ENCODE data around the gene DIP2B.
"Not testable (repeated sequence)": the region's sequence is repeated elsewhere in the genome, so short reads cannot be mapped to it uniquely, and the experiment has no call there.

DIP2B gene

DNA sequence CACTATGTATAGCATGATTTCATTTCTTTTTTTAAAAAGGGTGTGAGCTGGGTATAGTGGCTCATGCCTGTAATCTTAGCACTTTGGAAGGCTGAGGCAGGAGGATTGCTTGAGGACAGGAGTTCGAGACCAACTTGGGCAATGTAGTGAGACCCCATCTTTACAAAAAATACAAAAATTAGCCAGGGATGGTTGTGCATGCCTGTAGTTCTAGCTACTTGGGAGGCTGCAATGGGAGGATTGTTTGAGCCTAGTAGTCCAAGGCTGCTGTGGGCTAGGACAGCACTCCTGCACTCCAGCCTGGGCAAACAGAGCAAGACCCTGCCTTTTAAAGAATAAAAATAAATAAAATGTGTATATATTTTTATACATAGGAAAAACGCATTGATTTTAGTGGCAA lies 43.0 kb downstream of the DIP2B start:
- TF ChIP-seq, protein P1, sequence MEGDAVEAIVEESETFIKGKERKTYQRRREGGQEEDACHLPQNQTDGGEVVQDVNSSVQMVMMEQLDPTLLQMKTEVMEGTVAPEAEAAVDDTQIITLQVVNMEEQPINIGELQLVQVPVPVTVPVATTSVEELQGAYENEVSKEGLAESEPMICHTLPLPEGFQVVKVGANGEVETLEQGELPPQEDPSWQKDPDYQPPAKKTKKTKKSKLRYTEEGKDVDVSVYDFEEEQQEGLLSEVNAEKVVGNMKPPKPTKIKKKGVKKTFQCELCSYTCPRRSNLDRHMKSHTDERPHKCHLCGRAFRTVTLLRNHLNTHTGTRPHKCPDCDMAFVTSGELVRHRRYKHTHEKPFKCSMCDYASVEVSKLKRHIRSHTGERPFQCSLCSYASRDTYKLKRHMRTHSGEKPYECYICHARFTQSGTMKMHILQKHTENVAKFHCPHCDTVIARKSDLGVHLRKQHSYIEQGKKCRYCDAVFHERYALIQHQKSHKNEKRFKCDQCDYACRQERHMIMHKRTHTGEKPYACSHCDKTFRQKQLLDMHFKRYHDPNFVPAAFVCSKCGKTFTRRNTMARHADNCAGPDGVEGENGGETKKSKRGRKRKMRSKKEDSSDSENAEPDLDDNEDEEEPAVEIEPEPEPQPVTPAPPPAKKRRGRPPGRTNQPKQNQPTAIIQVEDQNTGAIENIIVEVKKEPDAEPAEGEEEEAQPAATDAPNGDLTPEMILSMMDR (IDR thresholded peaks at IDR 0.05; ENCODE audit: low read depth, low read length, missing control alignments): no peak
- no peak overlapping the region for H3K4me3 ChIP-seq (ENCODE audit: low read depth, low read length)
- DNase-seq (ENCODE audit: low read depth): no peak

DNA sequence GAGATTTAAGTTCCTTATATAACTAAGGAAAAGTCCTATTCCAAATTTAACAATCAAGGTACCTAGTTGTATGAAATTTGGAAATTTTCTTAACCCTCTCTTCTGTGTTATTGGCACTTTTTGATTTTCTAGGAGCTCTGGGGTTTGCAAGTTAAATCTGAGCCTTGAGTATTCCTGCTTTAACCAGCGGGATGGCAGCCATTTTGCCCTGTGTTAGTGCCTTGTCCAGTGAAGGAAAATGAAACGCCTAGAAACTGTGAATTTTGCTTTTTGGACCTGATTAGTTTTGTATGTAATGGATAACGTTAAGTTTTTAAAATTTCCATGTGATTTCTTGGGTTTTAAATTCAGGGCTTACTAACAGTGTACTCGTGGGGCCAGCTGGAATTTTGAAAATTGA lies 45.1 kb downstream of the DIP2B start:
- H3K4me3 ChIP-seq (ENCODE audit: low read depth, low read length): no peak overlapping the region
- no peak for DNase-seq (ENCODE audit: low read depth)
- TF ChIP-seq, protein P1 (IDR thresholded peaks at IDR 0.05; ENCODE audit: low read depth, low read length, missing control alignments): no peak

DNA sequence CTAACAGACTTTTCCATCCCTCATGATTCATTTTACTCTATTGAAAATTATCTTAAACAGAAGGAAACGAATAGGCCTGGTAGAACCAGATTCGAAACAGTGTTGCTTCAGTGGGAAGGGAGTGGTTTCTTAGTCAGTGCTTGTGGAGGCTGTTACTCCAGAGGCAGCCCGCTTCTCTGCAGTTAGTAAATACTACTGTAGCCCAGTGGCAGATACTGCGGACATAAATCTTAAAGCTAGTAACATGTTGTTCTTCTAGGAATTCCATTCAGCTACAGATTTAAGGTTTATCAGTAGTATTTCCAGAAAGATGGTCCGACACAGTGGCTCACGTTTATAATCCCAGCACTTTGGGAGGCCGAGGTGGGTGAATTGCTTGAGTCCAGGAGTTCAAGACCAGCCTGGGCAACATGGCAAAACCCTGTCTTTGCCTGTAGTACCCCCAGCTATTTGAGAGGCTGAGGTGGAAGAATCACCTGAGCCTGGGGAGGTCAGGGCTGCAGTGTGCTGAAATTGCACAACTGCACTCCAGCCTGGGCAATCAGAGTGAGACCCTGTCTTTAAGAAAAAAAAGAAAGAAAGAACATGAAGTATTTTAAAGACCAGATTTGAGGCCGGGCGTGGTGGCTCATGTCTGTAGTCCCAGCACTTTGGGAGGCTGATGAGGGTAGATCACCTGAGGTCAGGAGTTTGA lies 45.9 kb downstream of the DIP2B start:
- no peak for DNase-seq (ENCODE audit: low read depth)
- no peak overlapping the region for H3K4me3 ChIP-seq (ENCODE audit: low read depth, low read length)
- TF ChIP-seq, protein P1 (IDR thresholded peaks at IDR 0.05; ENCODE audit: low read depth, low read length, missing control alignments): no peak

DNA sequence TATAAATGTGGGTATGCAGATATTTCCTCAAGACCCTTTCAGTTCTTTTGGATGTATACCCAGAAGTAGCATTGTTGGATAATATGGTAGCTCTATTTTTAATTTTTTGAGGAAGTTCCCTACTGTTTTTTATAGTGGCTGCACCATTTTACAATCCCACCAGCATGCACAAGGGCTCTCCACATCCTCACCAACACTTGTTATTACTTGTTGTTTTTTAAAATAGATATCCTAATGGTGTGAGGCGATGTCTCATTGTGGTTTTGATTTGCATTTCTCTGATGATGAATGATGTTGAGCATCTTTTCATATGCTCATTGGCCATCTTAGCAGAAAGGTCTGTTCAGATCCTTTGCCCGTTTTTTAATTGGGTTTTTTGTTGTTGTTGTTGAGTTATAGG lies 47.1 kb downstream of the DIP2B start:
- DNase-seq (ENCODE audit: low read depth): no peak
- TF ChIP-seq, protein P1 (IDR thresholded peaks at IDR 0.05; ENCODE audit: low read depth, low read length, missing control alignments): no peak

DNA sequence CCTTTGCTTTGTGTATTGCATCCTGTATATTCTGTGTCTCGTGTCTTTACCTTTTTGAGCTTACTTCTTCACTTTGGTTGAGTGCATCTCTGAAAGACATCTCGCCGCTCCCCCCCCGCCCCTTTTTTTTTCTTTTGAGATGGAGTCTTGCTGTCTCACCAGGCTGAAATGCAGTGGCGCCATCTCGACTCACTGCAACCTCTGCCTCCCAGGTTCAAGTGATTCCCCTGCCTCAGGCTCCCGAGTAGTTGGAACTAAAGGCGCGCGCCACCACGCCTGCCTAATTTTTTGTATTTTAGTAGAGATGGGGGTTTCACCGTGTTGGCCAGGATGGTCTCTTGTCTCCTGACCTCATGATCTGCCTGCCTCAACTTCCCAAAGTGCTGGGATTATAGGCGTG lies 49.9 kb downstream of the DIP2B start:
- H3K4me3 ChIP-seq (ENCODE audit: low read depth, low read length): no peak overlapping the region
- no peak for DNase-seq (ENCODE audit: low read depth)
- TF ChIP-seq, protein P1 (IDR thresholded peaks at IDR 0.05; ENCODE audit: low read depth, low read length, missing control alignments): no peak

More for the DNA sequence above, 47.1 kb downstream of the DIP2B start:
- no peak overlapping the region for H3K4me3 ChIP-seq (ENCODE audit: low read depth, low read length)

DNA sequence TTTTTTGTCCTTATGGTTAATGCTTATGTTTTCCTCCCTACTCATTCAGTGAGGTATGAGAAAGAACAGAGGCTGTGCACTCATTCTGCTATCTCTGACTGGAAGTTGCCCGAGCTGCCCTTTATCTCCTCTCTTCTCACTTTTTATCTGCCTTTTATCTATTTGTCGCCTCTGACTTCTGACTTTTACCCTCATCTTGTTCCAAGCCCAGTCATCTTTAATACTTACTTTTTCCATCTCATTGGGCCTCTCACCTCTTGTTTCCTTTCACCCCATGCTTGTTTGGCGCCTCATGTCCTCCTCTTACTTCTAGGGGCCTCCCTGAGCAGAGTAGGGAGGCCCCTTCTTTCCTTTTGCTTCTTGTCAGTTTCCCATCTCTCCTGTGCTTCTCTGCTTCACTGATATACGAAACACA lies 50.7 kb downstream of the DIP2B start:
- TF ChIP-seq, protein P1 (IDR thresholded peaks at IDR 0.05; ENCODE audit: low read depth, low read length, missing control alignments): no peak
- H3K4me3 ChIP-seq (ENCODE audit: low read depth, low read length): no peak overlapping the region
- no peak for DNase-seq (ENCODE audit: low read depth)

DNA sequence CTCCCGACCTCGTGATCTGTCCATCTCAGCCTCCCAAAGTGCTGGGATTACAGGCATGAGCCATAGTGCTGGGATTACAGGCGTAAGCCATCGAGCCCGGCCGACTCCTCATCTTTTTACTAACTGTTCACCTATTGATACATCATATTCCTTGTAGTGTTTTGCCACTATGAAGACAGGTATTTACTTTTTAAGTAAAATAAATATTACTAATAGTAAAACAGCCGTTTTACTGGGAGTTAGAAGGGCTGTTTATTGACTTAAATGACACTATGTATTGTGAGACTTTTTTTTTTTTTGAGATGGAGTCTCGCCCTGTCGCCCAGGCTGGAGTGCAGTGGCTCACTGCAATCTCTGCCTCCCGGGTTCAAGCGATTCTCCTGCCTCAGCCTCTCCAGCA lies 51.5 kb downstream of the DIP2B start:
- TF ChIP-seq, protein P1 (IDR thresholded peaks at IDR 0.05; ENCODE audit: low read depth, low read length, missing control alignments): no peak
- no peak for DNase-seq (ENCODE audit: low read depth)

DNA sequence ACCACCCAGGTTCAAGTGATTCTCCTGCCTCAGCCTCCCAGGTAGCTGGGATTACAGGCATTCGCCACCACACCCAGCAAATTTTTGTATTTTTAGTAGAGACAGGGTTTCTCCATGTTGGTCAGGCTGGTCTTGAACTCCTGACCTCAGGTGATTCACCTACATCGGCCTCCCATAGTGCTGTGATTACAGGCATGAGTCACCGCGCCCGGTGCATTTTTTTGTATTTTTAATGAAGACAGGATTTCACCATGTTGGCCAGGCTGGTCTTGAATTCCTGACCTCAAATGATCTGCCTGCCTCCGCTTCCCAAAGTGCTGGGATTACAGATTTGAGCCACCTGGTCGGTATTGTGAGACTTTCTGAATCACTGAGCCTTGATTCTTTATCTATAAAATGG lies 52.0 kb downstream of the DIP2B start:
- DNase-seq (ENCODE audit: low read depth); H3K4me3 ChIP-seq (ENCODE audit: low read depth, low read length): not testable (repeated sequence)

More for the DNA sequence above, 51.5 kb downstream of the DIP2B start:
- no peak overlapping the region for H3K4me3 ChIP-seq (ENCODE audit: low read depth, low read length)

All from GM12864 (cell line).